ENCODE data around the gene DUT.
"Not testable (repeated sequence)": the region's sequence is repeated elsewhere in the genome, so short reads cannot be mapped to it uniquely, and the experiment has no call there.

Gene DUT

DNA sequence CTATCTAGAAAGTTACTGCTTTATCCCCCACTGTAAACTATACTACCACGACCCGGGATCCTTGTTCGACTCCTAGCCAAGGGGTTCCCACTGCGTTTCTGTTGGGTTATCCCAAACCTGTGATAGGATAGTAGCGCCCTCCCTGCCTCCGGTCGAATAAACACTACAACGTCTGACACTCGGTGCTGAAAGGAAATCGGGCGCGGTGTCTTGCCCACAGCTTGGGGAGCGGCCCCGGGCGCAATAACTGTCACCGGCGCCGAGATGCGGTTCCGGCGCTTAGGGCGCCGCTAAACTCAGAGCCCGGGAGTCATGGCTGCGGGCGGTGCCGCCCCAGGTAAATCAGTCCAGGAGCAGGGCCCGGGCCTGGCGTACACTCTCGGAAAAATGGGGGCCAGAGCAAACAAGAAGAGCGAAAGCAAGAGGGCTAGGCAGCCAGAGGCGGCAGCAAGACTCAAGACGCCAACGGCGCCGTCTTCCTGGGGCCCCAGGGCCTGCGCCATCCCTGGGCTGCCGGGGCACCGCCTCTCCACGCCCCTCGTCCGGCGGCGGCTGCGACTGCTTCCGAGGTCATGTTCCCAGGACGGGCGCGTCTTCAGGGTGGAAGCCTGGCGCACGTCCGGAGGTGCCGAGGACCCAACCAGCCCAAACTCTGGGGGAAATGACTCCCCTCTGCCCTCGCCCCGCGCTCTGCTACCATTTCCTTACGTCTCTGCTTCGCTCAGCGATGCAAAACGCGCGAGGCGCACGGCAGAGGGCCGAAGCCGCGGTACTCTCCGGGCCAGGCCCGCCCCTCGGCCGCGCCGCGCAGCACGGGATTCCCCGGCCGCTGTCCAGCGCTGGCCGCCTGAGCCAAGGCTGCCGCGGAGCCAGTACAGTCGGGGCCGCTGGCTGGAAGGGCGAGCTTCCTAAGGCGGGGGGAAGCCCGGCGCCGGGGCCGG, at the start of gene DUT:
Gene DUT (plus strand): TSS at position 575 of the 941 bp plus-strand sequence. CDS start 87 bp downstream, at position 662.
- DNase-seq: peak; percentile 78

DNA sequence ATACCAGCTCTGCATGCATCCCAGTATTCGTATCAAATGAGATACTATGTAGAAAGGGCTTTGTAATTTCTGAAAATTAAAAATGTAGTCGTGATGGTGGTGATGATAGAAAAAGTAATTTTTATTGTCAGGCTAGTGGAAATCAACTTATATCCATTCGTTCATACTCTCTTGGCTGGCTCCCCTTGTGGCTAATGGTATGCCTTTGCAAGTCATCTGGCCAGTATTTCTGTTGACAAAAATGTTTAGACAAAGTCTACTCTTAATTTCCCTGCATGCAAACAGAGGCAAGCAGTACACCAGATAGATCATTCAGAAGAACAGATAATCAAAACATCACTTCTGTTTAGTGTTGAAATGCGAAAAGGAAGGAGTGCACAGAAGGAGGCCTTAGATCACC, 49.6 kb upstream of the DUT start:
- no peak for DNase-seq

DNA sequence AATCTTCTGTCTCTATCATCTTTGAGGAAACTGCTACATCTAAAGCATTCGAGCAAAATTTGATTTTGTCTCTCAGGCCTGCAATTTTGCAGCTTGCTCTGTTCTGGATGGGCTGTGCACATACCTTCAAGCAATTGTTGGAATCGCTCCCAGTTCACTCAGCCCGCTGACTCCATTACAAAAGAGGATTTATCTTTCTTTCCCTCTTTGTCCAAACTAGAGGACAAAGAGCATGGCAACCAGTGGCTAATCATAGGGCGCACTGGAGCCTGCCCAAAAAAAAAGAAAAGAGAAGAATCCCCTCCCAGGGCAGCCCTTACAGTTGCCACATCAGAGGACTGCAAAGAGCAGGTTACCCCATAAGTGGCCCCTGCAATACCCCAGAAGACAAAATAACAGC, 49.0 kb upstream of the DUT start:
- peak; percentile 11 for DNase-seq

DNA sequence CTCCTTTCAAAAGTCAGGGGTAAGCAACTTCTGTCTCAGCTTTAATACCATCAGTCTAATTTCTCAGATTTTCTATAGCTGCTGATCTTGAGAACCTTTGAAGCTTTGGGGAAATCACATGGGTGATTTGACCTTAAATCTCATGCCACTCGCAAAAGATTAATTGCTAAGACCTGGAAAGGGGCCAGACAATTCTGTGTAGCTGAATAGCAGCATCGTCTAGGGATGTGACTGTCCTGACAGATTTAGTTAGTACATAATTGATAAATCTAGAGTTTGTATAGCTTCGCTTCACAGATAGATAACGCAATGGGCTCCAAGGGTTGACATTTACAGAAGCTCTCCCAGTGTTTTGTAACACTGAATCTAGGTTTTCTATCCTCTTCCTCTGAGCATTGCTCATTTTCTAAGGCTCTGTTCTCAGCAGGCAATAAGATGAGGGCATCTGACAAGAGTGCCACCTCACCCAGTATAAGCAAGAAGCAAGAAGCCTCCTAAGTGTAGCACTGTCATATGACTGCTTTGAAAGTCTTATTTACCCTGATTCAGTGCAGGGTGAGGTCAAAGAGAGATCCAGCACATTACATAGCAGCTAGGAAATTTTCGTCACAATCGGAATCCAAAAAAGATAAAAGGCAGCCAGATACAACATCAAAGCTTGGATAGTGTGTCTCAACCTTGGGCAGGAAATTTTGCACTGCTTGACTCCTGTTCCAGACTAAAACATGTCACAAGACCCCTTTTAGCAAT, 47.7 kb upstream of the DUT start:
- no peak for DNase-seq

DNA sequence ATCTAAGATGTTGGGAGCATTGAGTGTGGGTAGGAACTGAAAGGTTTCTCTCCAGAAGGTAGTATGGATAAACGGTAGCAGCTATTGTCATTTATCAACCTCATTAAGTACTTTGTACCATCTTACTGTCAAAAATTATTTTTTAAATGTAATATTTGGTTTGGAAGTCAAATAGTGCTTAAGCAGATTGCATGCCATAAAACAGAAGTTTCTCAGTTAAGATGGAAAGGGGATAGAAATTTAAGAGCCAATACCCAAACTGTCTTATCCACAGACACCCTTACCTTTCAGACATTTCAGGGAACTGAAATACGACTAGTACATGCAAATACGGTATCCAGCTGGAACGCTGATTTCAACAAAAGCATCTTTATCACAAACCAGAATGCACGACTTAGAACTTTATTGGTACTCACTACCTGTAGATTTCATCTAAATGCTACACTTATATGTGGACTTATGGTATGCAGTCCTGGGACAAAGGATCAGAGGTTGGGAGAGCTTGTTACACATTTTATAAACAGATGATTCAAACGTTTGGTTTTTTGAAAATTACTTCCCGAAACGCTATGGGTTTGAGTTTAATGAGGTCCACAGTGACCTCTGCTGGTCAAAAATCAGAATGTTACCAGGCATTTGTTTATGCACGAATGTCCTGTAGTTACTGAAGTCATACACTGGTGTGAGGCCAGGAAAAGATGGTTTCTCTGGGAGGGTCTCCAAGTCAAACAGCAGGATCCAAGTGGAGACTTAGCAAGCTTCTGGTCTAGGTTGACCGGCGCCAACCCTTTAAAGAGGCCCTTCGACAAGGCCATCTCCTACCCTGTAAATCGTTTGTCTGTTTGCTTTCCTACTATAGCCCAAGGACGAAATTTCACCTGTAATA, 45.7 kb upstream of the DUT start:
- peak; percentile 76 for DNase-seq

DNA sequence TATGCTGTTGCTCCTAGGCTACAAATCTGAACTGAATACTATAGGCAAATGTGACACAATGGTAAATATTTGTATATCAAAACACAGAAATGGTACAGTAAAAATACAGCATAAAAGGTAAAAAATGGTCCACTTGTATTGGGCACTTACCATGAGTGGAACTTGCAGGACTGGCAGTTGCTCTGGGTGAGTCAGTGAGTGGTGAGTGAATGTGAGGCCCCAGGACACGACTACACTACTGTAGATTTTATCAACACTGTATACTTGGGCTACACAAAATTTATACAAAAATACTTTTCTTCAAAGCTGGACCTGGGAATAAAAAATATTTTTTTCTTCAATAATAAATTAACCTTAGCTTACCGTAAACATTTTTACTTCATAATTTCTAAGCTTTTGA, 41.6 kb upstream of the DUT start:
- no peak for DNase-seq

DNA sequence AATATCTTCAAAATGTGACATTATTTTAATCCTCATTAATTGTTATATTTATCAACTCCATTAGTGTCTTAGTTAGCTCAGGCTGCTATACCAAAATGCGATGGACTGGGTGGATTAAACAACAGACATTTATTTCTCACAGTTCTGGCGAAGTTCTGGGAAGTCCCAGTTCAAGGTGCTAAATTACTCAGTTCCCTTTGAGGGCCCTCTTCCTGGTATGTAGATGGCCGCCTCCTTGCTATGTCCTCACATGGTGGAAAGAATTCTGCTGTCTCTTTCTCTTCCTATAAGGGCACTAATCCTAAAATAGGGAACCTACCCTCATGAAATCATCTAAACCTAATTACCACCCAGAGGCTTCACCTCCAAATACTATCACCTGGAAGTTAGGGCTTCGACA, 38.8 kb upstream of the DUT start:
- DNase-seq: no peak

DNA sequence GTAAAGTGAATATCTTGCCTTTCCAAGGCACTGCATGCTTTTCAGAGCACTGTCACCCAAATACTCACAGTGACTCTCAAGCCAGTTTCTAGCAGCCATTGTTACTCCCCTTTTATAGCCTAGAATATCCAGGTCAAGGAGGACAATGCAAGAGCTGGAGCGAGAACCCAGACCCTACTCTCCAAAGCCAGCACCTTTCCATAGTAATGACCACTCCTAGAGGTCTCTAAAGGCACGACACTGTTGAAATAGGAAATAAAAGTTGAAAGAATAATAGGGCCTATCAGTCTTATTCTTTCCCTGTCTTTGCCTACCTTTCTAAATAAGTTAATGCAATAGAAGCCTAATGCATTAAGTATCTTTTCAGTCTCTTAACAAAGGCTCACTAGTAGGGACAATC, 33.6 kb upstream of the DUT start:
- peak; percentile 17 for DNase-seq

DNA sequence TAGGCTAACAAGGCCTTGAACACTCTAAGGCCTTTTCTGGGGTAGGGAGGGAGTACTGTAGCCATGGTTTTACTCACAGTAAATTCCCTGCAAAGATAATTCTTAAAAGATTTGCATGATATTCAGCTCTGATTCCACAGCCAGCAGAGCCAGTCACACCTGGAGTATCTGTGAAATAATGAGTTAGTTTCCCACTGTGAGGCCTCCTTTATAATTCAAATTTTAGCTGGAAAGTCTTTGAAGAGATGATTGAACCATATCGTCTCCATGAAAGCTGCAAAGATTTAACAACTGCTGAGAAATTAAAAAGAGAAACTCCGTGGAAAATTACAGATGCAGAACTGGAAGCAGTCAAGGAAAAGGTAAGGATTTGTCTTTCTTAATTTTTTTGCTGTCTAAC, 32.3 kb upstream of the DUT start:
- peak; percentile 75 for DNase-seq

DNA sequence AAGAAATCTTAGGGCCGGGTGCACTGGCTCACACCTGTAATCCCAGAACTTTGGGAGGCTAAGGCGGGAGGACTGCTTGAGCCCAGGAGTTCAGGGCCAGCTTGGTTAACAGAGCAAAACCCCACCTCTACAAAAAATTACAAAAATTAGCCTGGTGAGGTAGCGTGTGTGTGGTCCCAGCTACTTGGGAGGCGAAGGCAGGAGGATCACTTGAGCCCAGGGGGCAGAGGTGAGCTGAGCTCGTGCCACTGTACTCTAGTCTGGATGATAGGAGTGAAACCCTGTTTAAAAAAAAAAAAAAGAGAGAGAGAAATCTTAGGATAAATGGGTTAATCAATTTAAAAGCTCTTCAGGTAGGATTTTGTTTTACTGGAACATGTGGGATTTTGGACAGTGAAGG, 31.2 kb upstream of the DUT start:
- peak; percentile 25 for DNase-seq

DNA sequence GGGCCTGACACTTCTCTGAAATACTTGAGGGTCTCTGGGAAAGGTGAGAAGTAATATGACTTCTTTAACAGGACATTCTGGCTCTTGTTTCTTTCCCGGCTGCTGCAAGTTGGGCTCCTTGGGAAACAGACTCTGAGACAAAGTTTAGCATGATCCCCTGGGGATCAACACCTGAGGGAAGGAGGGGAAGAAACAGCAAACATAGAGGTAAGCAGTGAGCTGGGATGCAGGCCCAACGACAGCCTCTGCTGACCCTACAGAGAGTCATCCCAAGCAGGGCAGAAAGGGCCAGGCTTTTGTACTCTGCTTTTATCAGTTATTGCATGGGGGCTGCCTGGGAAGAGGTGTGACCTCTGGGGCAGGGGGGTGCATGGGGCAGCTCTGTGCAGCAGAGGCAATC, 26.8 kb upstream of the DUT start:
- no peak for DNase-seq

DNA sequence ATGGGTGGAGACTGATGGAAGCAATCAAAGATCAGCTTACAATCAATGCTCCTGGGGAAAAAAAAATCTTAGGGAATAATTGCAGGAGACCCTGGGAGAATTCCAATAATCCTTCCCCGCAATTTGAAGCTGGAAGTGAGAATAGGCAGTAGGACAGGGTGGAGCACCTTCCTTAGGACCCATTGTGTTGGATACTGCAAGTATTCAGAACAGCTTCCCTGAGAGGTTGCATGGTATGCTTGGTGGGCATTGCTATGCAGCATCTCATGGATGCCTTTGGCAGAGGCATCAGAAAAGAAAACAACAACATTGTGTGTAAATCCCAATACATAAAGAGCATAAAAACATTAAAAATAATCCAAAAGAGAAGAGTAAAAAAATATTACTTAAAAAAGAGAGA, 24.6 kb upstream of the DUT start:
- DNase-seq: no peak

DNA sequence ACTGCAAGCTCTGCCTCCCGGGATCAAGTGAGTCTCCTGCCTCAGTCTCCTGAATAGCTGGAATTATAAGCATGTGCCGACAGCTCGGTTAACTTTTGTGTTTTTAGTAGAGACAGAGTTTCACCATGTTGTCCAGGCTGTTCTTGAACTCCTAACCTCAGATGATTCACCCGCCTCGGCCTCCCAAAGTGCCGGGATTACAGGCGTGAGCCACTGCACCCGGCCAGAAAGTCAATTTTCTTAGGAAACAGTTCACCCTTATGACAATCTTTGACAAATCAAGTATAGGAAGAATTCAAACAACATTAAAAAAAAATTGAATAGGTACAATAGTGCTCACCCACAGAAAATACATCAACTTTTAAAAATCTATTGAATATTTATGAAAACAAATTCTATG, 23.6 kb upstream of the DUT start:
- DNase-seq: no peak

DNA sequence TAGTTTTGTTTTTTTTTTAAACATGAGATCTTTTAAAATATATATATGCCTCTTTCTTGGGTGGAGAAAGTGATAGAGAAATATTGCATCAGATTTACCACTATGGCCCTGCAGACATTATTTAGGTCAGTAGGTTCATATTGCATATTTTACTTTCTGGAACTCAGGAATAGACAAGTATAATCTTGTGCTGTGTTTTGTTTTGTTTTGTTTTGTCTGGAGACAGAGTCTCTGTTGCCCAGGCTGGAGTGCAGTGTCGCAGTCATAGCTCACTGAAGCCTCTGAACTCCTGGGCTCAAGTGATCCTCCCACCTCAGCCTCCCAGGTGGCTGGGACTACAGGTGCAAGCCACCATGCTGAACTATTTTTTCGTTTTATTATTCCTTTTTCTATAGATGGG, 21.5 kb upstream of the DUT start:
- no peak for DNase-seq

DNA sequence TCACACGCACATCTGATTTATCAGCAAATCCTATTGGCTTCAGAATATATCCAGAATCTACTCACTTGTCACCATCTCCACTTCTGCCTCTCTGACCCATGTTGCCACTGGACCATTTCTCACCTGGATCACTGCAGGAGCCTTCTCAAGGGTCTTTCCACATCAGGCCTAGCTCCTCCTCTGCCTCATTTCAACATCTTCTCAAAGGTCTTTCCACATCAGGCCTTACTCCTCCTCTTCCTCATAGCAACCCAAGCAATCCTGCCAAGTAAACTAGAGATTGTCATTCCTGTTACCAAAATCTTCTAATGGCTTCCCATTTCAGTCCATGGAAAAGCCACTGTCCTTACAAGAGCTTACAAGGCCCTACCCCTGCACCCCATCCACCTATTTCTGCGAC, 18.0 kb upstream of the DUT start:
- no peak for DNase-seq

DNA sequence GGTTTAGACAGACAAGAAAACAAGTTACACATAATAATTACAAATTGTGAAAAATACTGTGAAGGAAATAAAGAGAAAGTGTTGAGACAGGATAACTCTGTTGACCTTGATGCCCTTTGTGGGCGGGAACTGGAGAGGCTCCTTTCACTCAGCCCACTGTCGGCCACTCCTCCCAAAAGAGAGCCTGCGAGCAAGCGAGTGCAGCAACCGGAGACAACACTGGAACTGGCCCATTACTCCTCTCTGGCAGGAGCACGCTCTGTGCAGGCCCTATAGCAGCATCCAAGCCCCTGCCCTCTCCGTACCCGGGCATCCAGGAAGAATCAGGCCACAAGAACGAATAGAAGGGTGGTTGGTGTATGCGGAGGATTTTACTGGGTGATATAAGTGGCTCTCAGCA, 16.2 kb upstream of the DUT start:
- DNase-seq: no peak

DNA sequence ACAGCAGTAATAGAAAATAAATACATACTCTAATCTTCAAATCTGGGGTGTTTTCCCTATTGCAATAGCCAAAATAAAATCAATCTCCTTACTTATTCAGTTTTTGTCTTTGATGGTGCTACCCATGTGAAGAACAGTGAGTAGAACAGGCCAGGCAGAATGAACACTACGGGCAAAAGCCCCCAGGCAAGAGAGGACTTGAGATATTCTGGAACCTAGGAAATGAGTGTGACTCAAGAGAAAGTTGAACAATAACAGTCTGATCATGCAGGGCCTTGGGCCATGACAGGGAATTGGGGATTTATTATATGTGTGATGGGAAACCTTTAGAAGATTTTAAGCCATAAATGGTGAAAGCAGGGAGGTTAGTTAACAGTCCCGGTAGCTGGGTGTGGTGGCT, 14.0 kb upstream of the DUT start:
- no peak for DNase-seq

DNA sequence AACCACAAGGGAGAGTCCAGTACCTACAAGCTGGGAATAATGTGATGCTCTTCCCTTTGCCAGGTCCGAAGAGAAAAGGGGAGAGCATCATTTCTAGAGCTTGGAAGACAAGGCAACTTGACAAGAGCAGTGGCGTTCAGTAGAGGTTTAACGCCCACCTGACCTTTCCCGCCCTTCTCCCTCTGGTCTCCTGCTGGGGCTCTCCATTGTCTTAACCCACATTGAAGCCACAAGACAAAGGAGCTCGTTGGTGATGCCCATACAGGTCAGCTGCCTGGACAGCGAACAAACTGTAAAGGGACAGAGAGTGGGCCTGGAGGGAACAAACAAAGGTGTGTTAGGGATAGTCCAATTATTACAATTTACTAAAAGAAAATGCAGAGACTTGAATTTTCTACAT, 13.1 kb upstream of the DUT start:
- DNase-seq: peak; percentile 88

DNA sequence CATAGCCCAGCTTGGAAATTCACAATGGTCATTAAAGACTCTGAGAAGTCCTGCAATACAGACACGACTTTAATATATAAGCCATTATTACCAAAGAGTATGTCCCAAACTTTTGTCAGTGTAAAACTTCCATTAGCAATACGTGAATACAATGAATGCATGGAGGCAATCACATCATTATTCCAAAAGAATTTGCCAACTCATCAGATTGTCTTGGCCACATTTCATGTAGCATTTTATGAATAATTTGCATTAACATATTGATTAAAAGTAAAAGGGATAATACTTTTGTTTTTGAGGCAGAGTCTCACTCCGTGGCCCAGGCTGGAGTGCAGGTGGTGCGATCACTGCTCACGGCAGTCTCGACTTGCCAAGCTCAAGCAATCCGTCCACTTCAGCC, 7.9 kb upstream of the DUT start:
- DNase-seq: no peak

DNA sequence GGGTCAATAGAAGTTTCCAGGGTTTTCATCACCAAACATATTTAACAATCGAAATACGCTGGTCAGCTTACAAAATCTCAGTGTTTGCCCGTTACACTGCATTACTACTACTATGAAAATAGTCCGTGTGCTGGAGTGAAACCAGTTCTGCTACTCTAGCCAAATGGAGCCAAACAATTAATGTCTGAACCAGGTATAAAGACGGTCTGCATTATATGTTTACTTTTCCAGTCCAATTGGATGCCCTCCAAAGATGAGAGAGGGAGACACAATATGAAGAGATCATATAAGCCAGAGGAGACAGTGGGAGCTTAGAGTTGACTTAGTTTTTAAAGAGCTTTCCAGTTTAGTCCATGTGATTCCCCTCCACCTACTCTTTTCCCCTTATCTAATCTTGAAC, 6.3 kb upstream of the DUT start:
- DNase-seq: no peak

DNA sequence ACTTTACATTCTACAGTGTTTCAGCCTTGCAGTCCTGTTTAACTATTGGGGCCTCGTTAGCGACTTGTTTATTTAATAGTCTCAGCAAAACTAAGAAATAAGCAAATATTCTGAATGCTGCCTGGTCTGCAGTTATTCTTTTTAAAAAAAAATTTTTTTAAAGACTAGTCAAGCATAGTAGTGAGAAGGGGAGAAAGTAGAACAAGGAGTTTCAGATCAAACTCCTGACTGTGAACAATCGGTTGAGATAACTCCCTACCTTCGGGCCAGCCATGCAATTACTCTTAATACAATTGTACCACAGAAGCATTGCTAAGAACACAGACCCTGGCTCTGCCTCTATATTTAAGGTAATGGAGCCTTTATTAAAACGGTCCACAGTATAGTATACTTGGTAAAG, 5.8 kb upstream of the DUT start:
- DNase-seq: no peak

DNA sequence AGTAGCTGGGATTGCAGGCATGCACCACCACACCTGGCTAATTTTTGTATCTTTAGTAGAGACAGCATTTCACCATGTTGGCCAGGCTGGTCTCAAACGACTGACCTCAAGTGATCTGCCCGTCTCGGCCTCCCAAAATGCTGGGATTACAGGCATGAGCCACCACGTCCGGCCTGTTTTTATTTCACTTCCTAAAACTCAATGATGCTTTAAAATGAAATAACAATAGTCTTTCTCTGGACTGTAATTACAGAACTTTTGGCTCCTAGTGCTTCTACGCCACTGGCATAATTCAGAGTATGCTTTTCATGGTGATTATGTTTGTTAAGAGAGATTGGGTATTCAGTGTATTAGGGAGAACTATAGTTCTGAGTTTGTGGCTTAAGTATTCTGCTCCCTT, 5.0 kb upstream of the DUT start:
- not testable (repeated sequence) for DNase-seq

DNA sequence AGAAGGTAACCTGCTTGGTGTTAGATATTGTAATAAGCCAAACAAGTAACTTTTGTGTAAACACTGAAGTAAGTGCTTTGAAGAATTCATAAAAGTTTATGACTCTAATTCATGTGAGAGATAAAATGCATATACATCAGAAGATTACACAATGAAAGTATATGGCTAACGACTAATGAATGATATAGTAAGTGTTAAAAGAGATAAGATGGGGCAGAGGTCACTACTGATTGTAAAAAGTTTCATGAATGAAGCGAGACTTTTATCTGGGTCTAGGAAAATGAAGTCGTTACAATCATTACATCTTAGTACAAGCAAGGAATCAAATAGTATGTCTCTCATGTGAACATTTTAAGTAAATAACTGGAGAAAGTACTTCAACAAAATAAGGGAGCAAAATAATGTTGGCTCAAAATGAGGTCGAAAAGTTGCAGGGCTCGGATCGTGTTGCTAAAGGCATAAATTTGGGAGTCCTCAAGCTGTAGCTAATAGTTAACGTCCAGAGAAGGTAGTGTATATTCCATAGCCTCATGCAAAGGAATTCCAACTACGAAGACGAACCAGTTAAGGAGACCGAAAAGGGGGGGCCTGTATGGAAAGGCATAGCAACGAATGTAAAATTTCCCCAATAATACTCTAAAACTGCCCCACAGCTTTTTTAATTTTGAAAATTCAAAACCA, 984 bp upstream of the DUT start:
- DNase-seq: no peak
